HG03175 (cell line): ENCODE data around the gene B3GAT1.

Source experiments
- ATAC-seq: cut with Tn5 transposase; IDR thresholded peaks from one replicate; pipeline ENCODE4 v1.9.1; 2021; ENCODE audit warnings: mild to moderate bottlenecking, moderate library complexity; ENCODE audit not compliant: unreplicated experiment

B3GAT1 gene

GRCh38 chr11:134442246-134442645, 30.2 kb upstream of the B3GAT1 start:
- ATAC-seq, result no peak

GRCh38 chr11:134441706-134442105, 29.7 kb upstream of the B3GAT1 start:
- no peak for ATAC-seq

- ATAC-seq, result no peak
These were observed 29.2 kb upstream of the B3GAT1 start for GRCh38 chr11:134441281-134441680.

GRCh38 chr11:134440851-134441250, 28.8 kb upstream of the B3GAT1 start:
- ATAC-seq, result no peak

- no peak for ATAC-seq
These were observed 26.8 kb upstream of the B3GAT1 start for GRCh38 chr11:134438542-134439537.

GRCh38 chr11:134437821-134438220, 25.8 kb upstream of the B3GAT1 start:
- no peak for ATAC-seq

- no peak for ATAC-seq
These were observed 24.7 kb upstream of the B3GAT1 start for GRCh38 chr11:134436781-134437180.

- no peak for ATAC-seq
These were observed 21.8 kb upstream of the B3GAT1 start for GRCh38 chr11:134433806-134434205.

- no peak for ATAC-seq
These were observed 21.2 kb upstream of the B3GAT1 start for GRCh38 chr11:134433251-134433650.

GRCh38 chr11:134432776-134433175, 20.7 kb upstream of the B3GAT1 start:
- ATAC-seq, result no peak

GRCh38 chr11:134429106-134429505, 17.1 kb upstream of the B3GAT1 start:
- ATAC-seq, result no peak

- no peak for ATAC-seq
These were observed 13.9 kb upstream of the B3GAT1 start for GRCh38 chr11:134425816-134426536.

GRCh38 chr11:134425413-134425812, 13.4 kb upstream of the B3GAT1 start:
- ATAC-seq, result no peak

- ATAC-seq, result no peak
These were observed 11.1 kb upstream of the B3GAT1 start for GRCh38 chr11:134423106-134423505.

- ATAC-seq, result no peak
These were observed 6.1 kb upstream of the B3GAT1 start for GRCh38 chr11:134417871-134418840.

GRCh38 chr11:134416726-134417125, 4.7 kb upstream of the B3GAT1 start:
- no peak for ATAC-seq

- ATAC-seq, result no peak
These were observed 3.0 kb upstream of the B3GAT1 start for GRCh38 chr11:134414766-134415765.

- no peak for ATAC-seq
These were observed 2.0 kb upstream of the B3GAT1 start for GRCh38 chr11:134413826-134414731.
